GM12801 (cell line): Measurements from ENCODE around the gene GFI1B.

Experiments
- TF ChIP-seq, protein P1 (sequence below): IDR thresholded peaks from one replicate; pipeline ENCODE4 v1.5.1; 2011; ENCODE audit warnings: control low read depth; ENCODE audit not compliant: insufficient read length; ENCODE audit errors: extremely low read depth

Gene GFI1B

DNA sequence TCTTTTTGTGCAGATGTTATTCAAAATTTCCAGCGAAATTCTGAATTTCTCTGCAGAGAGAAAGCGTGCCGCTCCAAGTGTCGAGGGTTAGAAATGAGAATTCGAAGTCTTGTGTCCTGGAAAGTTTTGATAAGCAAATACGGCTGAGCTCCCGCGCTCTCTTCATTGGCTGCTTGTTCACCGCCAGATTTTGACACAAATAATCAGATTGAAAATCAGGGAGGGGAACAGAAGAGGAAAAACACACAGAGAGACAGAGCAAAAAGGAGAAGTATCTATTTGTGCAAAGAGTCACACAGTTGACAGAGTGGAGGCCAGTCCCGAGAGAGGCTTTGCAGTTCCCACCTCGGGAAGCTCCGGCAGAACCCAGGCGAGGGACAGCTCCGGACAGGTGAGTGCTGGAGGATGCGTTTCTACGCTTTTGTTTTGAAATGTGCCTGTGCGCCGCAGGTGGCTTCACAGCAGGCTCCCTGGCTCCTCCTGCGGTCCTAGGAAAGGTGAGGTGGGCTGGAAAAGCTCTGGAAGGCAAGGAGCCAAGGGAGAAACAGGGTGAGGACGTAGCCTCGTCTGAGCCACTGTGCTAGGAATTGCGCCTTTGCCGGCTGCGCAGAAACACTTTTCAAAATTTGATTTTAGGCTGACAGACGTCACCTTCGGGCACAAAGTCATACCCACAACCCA, at the start of gene GFI1B:
Gene GFI1B (plus strand): TSS at position 244 of the 681 bp plus-strand sequence. CDS start 7,985 bp downstream, outside the sequence.
- TF ChIP-seq, protein P1, sequence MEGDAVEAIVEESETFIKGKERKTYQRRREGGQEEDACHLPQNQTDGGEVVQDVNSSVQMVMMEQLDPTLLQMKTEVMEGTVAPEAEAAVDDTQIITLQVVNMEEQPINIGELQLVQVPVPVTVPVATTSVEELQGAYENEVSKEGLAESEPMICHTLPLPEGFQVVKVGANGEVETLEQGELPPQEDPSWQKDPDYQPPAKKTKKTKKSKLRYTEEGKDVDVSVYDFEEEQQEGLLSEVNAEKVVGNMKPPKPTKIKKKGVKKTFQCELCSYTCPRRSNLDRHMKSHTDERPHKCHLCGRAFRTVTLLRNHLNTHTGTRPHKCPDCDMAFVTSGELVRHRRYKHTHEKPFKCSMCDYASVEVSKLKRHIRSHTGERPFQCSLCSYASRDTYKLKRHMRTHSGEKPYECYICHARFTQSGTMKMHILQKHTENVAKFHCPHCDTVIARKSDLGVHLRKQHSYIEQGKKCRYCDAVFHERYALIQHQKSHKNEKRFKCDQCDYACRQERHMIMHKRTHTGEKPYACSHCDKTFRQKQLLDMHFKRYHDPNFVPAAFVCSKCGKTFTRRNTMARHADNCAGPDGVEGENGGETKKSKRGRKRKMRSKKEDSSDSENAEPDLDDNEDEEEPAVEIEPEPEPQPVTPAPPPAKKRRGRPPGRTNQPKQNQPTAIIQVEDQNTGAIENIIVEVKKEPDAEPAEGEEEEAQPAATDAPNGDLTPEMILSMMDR, result no peak

DNA sequence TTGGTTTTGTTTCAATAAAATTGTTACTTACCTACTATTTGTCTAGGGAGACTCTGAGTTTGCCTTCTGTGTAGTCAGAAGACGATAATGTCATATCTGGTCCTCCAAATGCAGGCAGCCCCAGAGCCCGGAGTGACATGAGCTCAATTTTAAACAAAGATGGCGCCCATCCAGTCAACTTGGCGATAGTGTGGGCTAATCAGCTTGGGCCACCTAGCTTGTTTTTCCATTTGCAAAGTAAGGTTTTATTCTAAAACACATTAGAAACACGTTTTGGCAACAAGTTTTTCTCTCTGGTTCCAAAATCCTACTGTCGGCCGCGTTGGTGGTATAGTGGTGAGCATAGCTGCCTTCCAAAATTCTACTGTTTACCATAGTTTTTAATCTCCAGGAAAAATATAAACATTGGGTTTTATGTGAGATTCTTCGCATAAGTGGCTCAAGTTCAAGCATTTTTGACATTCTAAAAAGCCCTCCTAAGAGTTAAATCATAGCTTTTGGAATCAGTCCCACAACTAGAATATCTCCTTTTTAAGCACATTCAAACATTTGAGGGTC, 47.2 kb upstream of the GFI1B start:
- TF ChIP-seq, protein P1, result no peak

DNA sequence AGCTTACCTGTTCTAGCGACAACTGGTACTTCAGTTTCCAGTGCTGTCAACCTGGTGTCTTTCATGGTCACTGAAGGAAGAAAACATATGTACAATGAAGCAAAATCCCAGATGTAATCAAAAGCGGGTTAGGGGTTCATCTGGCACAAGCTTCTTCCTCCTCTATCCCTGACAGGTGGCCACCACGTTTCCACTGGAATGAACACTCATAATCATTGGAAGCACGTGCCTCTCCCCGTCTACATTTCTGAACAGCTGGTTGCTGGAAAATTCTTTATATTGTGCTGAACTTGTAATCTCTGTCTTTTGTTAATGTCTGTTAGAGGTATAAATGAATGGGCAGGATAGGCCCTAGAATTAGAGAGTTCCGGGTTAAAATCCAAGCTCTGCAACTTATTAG, 43.5 kb upstream of the GFI1B start:
- TF ChIP-seq, protein P1, result no peak

- TF ChIP-seq, protein P1, result no peak
Measured at GRCh38 chr9:132937463-132937901, 41.0 kb upstream of the GFI1B start.

- TF ChIP-seq, protein P1, result no peak
Measured at GRCh38 chr9:132939169-132939568, 39.3 kb upstream of the GFI1B start.

- TF ChIP-seq, protein P1, result no peak
Measured at GRCh38 chr9:132942541-132943182, 35.8 kb upstream of the GFI1B start.

DNA sequence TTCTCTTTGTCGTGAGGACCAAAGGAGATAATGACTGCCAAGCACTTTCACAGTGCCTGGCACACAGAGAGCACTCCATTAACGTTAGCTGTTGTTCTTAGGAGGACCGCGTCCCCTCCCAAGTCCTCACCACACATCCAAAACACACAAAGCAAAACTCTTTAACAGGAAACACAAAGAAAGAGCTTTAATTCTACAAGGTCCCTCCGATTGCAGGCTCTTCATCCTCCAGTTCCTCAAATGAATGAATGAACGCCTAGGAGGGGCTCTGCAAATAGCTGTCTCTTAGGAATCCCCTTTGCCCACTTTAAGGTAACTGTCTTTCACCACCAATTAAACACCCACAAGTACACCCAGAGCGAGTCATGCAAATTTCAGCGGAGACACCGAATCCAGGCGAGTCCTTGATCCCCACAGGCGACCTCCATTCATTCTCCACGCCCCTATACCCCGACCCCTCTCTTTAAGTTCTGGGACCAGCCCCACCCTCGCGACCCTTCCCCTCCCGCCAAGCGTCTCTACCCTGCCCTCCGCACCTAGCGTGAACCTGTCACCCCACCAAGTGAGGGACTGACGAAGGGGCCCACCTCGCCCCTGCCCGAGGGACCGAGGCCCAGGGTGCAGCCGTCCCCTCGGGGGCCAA, 34.7 kb upstream of the GFI1B start:
- TF ChIP-seq, protein P1, result no peak
